CD8-positive, alpha-beta memory T cell (primary cell): ENCODE results near the gene LRRC4C. TPM values are rescaled to one million over a fixed set of nuclear protein-coding genes. Genes with fewer than 3 reads are reported as not detected.

Experiments used
- CTCF ChIA-PET: fragments of 350-600 bp; sonication (Branson Sonifier 250); formaldehyde crosslinking; loops from one replicate; lab custom pipeline; 2021; ENCODE audit warnings: antibody characterized with exemption; lab: Charles Lee
- POLR2A ChIA-PET: fragments of 350-600 bp; sonication (Branson Sonifier 250); formaldehyde crosslinking; loops from one replicate; lab custom pipeline; 2021; ENCODE audit warnings: antibody characterized with exemption; lab: Charles Lee
- DNase-seq, 5 donors: peaks; one replicate each; pipeline versions ENCODE4 v3.0.0 to v3.0.0-alpha.2; 2020 to 2022; ENCODE audit warnings: mixed read lengths in 1 of 5
- H3K27ac ChIP-seq: one replicate; pipeline ENCODE4 v1.7.0; 2013; ENCODE audit warnings: low read depth, mild to moderate bottlenecking, low read length, moderate library complexity
- H3K27me3 ChIP-seq: 2 replicates; pipeline ENCODE4 v1.7.0; 2013; ENCODE audit warnings: low read length, mild to moderate bottlenecking; ENCODE audit not compliant: insufficient read depth, poor library complexity, severe bottlenecking
- H3K36me3 ChIP-seq: 2 replicates; pipeline ENCODE4 v1.7.0; 2013; ENCODE audit warnings: mild to moderate bottlenecking, low read length, moderate library complexity; ENCODE audit not compliant: insufficient read depth
- H3K4me1 ChIP-seq: 2 replicates; pipeline ENCODE4 v1.7.0; 2013; ENCODE audit warnings: mild to moderate bottlenecking, low read length, moderate library complexity; ENCODE audit not compliant: insufficient read depth
- H3K4me3 ChIP-seq: 2 replicates; pipeline ENCODE4 v1.7.0; 2013; ENCODE audit warnings: mild to moderate bottlenecking, low read length
- H3K9me3 ChIP-seq: 2 replicates; pipeline ENCODE4 v1.7.0; 2013; ENCODE audit warnings: mild to moderate bottlenecking, low read length
- H3K27ac Mint-ChIP-seq, 8 donors: one replicate each; pipeline ENCODE4 v1.8.0; 2020 to 2021; ENCODE audit warnings: mixed read lengths in 8 of 8, mild to moderate bottlenecking in 6 of 8, inconsistent platforms in 3 of 8, moderate library complexity in 3 of 8
- H3K27me3 Mint-ChIP-seq, 2 donors: one replicate each; pipeline ENCODE4 v1.8.0; 2020 to 2021; ENCODE audit warnings: mixed read lengths in 2 of 2, mild to moderate bottlenecking in 1 of 2, moderate library complexity in 1 of 2
- H3K36me3 Mint-ChIP-seq, 3 donors: one replicate each; pipeline ENCODE4 v1.8.0; 2020 to 2021; ENCODE audit warnings: mixed read lengths in 3 of 3, inconsistent platforms in 1 of 3, mild to moderate bottlenecking in 1 of 3
- H3K4me1 Mint-ChIP-seq, 3 donors: one replicate each; pipeline ENCODE4 v1.8.0; 2020 to 2021; ENCODE audit warnings: mixed read lengths in 3 of 3, inconsistent platforms in 1 of 3, mild to moderate bottlenecking in 1 of 3
- H3K4me3 Mint-ChIP-seq, 7 donors: one replicate each; pipeline ENCODE4 v1.8.0; 2020 to 2021; ENCODE audit warnings: mixed read lengths in 7 of 7, mild to moderate bottlenecking in 6 of 7, moderate library complexity in 4 of 7, inconsistent platforms in 2 of 7
- H3K9me3 Mint-ChIP-seq, 5 donors: one replicate each; pipeline ENCODE4 v1.8.0; 2020 to 2022; ENCODE audit warnings: mixed read lengths in 5 of 5, mild to moderate bottlenecking in 3 of 5, moderate library complexity in 2 of 5, inconsistent platforms in 1 of 5
- polyA plus RNA-seq: library from polyadenylated mRNA; unstranded; fragments of 300-500 nt; fragmentation: Illumina TruSeq; gene quantifications from one replicate; pipeline ENCODE4 v1.2.3, GENCODE V29; 2021
- total RNA-seq, 2 experiments: library from RNA; stranded (reverse); gene quantifications; one replicate each; pipeline ENCODE4 v1.2.3, GENCODE V29; 2021

LRRC4C gene
- total and polyA plus RNA-seq, 3 experiments from 2014 or later = not detected

- H3K27me3 Mint-ChIP-seq = no peaks in the 10 kb centered on the region
- CTCF ChIA-PET = no interaction called here
Measured at GRCh38 chr11:40287916-40288803, 1171.3 kb downstream of the LRRC4C start.

DNA sequence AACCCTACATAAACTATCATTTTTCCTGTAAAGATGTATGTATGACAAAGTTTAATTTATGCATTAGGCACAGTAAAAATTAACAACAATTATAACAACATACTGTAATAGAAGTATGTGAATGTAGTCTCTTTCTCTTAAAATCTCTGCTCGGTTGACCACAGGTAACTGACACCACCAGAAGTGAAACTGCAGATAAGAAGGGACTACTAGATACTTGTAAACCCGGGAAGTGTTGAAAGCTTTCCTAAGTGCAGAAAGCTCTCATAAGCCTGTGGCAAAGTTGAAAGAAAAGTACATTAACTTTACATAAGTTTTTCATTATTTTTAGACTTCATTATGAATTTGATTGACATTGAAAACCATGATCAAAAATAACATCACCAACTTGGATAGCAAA, 1173.3 kb downstream of the LRRC4C start:
- H3K4me3 ChIP-seq = no peak overlapping the region
- H3K27ac ChIP-seq = no peak overlapping the region
- ChIA-PET POLR2A (no interaction called here), CTCF (no interaction called here)
- no peak overlapping the region for H3K4me3 Mint-ChIP-seq
- no peaks in the 10 kb centered on the region for H3K27me3 ChIP-seq
- H3K36me3 Mint-ChIP-seq = no peaks in the 10 kb centered on the region
- no peaks in the 10 kb centered on the region for H3K36me3 ChIP-seq
- no peaks in the 10 kb centered on the region for H3K27me3 Mint-ChIP-seq
- no peak overlapping the region for H3K27ac Mint-ChIP-seq
- no peaks in the 10 kb centered on the region for H3K9me3 ChIP-seq
- H3K4me1 Mint-ChIP-seq = no peaks in the 10 kb centered on the region
- peaks cover 2 to 13% (median 8%) of the 10 kb centered on the region in 5 donors for H3K9me3 Mint-ChIP-seq
- no peaks in the 10 kb centered on the region for H3K4me1 ChIP-seq
- no peak for DNase-seq

More at GRCh38 chr11:40287916-40288803, 1171.3 kb downstream of the LRRC4C start:
- Histone ChIP-seq H3K4me3 (no peak overlapping the region), H3K27ac (no peak overlapping the region), H3K9me3 (no peaks in the 10 kb centered on the region), H3K36me3 (no peaks in the 10 kb centered on the region), H3K27me3 (no peaks in the 10 kb centered on the region), H3K4me1 (no peaks in the 10 kb centered on the region)
- Mint-ChIP-seq H3K27ac (no peak overlapping the region), H3K4me1 (no peaks in the 10 kb centered on the region), H3K4me3 (no peak overlapping the region), H3K9me3 (peaks cover 0 to 18% (median 10%) of the 10 kb centered on the region in 5 donors), H3K36me3 (no peaks in the 10 kb centered on the region)
- POLR2A ChIA-PET = no interaction called here
- DNase-seq = no peak

DNA sequence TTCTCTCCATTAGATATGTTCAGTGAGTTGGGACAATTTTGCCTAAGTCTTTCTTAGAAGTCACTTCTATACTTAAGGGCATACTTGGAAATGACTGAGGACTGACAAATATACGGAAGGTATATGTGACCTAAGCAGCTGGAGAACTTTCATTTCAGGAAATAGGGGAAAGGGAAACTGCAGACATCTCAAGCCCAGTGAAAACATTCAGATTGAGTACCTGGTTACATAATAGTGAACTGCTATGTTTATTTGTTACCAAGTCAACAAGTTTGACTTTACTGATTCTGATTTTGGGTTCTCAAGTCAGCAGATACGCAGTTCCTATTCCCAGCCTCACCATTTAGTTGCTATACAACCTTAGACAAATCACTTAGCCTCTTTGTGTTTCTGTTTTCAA, 1173.9 kb downstream of the LRRC4C start:
- Histone ChIP-seq H3K9me3 (no peaks in the 10 kb centered on the region), H3K27ac (no peak overlapping the region), H3K4me3 (no peak overlapping the region), H3K27me3 (no peaks in the 10 kb centered on the region), H3K36me3 (no peaks in the 10 kb centered on the region), H3K4me1 (no peaks in the 10 kb centered on the region)
- peaks cover 3 to 13% (median 9%) of the 10 kb centered on the region in 5 donors for H3K9me3 Mint-ChIP-seq
- no peaks in the 10 kb centered on the region for H3K27me3 Mint-ChIP-seq
- H3K4me1 Mint-ChIP-seq = no peaks in the 10 kb centered on the region
- CTCF ChIA-PET = no interaction called here
- POLR2A ChIA-PET = no interaction called here
- H3K27ac Mint-ChIP-seq = no peak overlapping the region
- DNase-seq = no peak
- no peaks in the 10 kb centered on the region for H3K36me3 Mint-ChIP-seq
- no peak overlapping the region for H3K4me3 Mint-ChIP-seq

DNA sequence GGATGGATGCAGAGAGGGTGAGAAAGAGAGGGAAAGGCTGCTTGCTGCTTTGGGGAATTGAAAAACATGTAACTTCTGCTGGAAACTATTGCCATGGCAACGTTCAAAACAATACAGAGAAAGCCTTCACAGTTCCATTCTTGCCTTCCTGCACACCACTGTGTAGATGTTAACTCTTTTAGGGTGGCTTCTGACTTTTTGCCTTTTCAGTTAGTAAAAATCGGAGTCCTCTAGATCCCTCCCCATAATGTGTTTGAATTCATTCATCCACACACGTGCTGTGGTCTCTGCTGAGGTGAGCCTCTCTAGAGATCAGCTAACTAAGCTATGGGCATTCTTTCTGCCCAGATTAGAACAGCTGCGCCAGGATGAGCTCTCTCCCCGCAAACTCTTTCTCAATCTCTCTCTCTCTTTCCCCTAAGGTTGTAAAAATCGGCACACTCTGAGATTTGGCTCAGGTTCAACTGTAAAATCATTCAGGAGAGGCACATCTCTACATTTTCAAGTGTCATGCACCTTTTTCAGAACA, 1178.3 kb downstream of the LRRC4C start:
- Mint-ChIP-seq H3K9me3 (peaks cover 4 to 15% (median 9%) of the 10 kb centered on the region in 5 donors), H3K36me3 (no peaks in the 10 kb centered on the region), H3K4me3 (no peak overlapping the region), H3K4me1 (no peaks in the 10 kb centered on the region), H3K27me3 (no peaks in the 10 kb centered on the region), H3K27ac (no peak overlapping the region)
- Histone ChIP-seq H3K4me1 (no peaks in the 10 kb centered on the region), H3K27me3 (no peaks in the 10 kb centered on the region), H3K4me3 (no peak overlapping the region), H3K36me3 (no peaks in the 10 kb centered on the region), H3K9me3 (no peaks in the 10 kb centered on the region), H3K27ac (no peak overlapping the region)
- POLR2A ChIA-PET = no interaction called here
- CTCF ChIA-PET = no interaction called here
- no peak for DNase-seq

- H3K27ac ChIP-seq = no peak overlapping the region
- H3K4me1 ChIP-seq = no peaks in the 10 kb centered on the region
- DNase-seq = no peak
- Mint-ChIP-seq H3K27me3 (no peaks in the 10 kb centered on the region), H3K4me1 (no peaks in the 10 kb centered on the region), H3K9me3 (peaks cover 6 to 19% (median 9%) of the 10 kb centered on the region in 5 donors), H3K36me3 (no peaks in the 10 kb centered on the region), H3K4me3 (no peak overlapping the region), H3K27ac (no peak overlapping the region)
- H3K36me3 ChIP-seq = no peaks in the 10 kb centered on the region
- no peaks in the 10 kb centered on the region for H3K9me3 ChIP-seq
- POLR2A ChIA-PET = no interaction called here
- H3K4me3 ChIP-seq = no peak overlapping the region
- CTCF ChIA-PET = no interaction called here
- H3K27me3 ChIP-seq = no peaks in the 10 kb centered on the region
Measured at GRCh38 chr11:40280159-40281051, 1179.0 kb downstream of the LRRC4C start.

DNA sequence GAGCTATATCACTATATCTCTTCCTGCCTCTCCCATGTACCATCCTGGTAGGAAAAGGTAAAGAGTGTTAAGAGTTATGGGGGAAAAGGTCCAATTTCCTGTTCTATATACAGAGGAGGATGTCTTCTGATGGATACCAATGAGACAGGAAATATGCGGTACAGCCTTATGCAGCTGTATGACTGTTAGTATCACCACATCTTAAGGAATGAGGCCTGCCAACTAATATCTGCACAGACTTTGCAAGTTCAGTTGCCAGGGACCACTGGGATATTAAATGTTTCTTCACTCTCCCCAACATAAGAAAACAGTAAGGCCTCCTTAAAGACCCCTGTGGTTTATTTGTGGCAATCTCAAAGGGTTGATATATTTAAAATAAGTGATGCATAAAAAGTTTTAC, 1182.5 kb downstream of the LRRC4C start:
- H3K27me3 Mint-ChIP-seq = no peaks in the 10 kb centered on the region
- ChIA-PET CTCF (no interaction called here), POLR2A (no interaction called here)
- no peaks in the 10 kb centered on the region for H3K4me1 ChIP-seq
- H3K36me3 ChIP-seq = no peaks in the 10 kb centered on the region
- H3K4me3 Mint-ChIP-seq = no peak overlapping the region
- H3K27me3 ChIP-seq = no peaks in the 10 kb centered on the region
- H3K27ac Mint-ChIP-seq = no peak overlapping the region
- no peak overlapping the region for H3K4me3 ChIP-seq
- H3K9me3 Mint-ChIP-seq = peaks cover 2 to 13% (median 9%) of the 10 kb centered on the region in 5 donors
- H3K36me3 Mint-ChIP-seq = no peaks in the 10 kb centered on the region
- DNase-seq = no peak
- H3K4me1 Mint-ChIP-seq = no peaks in the 10 kb centered on the region
- no peak overlapping the region for H3K27ac ChIP-seq
- H3K9me3 ChIP-seq = peaks cover 5% of the 10 kb centered on the region

GRCh38 chr11:40274017-40274416, 1185.4 kb downstream of the LRRC4C start:
- Mint-ChIP-seq H3K27me3 (no peaks in the 10 kb centered on the region), H3K4me1 (no peaks in the 10 kb centered on the region), H3K9me3 (peaks cover 3 to 16% (median 6%) of the 10 kb centered on the region in 5 donors), H3K27ac (no peak overlapping the region), H3K36me3 (no peaks in the 10 kb centered on the region), H3K4me3 (no peak overlapping the region)
- CTCF ChIA-PET = no interaction called here
- POLR2A ChIA-PET = no interaction called here
- H3K4me1 ChIP-seq = no peaks in the 10 kb centered on the region
- no peak for DNase-seq
- peaks cover 5% of the 10 kb centered on the region for H3K9me3 ChIP-seq
- H3K4me3 ChIP-seq = no peak overlapping the region
- no peaks in the 10 kb centered on the region for H3K27me3 ChIP-seq
- H3K36me3 ChIP-seq = no peaks in the 10 kb centered on the region
- H3K27ac ChIP-seq = no peak overlapping the region
